Spleen (tissue), 7 donors: ENCODE data around the gene PACSIN3.

Experiments used
- POLR2A ChIP-seq, 3 donors: fragments of 450-650 bp; IDR thresholded peaks; one replicate each; pipeline ENCODE4 v1.5.1; 2017; ENCODE audit warnings: antibody characterized with exemption in 3 of 3, mild to moderate bottlenecking in 1 of 3
- POLR2AphosphoS5 ChIP-seq, 3 donors: sonication (generic); formaldehyde crosslinking; IDR thresholded peaks; one replicate each; pipeline ENCODE4 v1.5.1; 2017; ENCODE audit warnings: antibody characterized with exemption in 3 of 3
- TF ChIP-seq, protein P1 (sequence below), 11 experiments: fragments of 200-600 bp in 7 of 11; fragments of 450-650 bp in 4 of 11; sonication (generic) in 4 of 11; IDR thresholded peaks in 8 of 11; conservative IDR thresholded peaks in 3 of 11; 1 replicate in 7 of 11; 2 replicates in 4 of 11; pipeline versions ENCODE4 v1.4.0 to v1.8.0; 2016 to 2021; ENCODE audit warnings: antibody characterized with exemption in 11 of 11, inconsistent platforms in 4 of 11, mild to moderate bottlenecking in 1 of 11
- donor health status: DM: no; HTN: no; CAD: no; lungs with moderate emphysema.
- donor health status: DM: no; HTN: no; CAD: no.
- donor health status: DM: no; HTN: no; CAD: no.

GRCh38 chr11:47132490-47132889 lies 53.7 kb downstream of the PACSIN3 start:
- TF ChIP-seq, protein P1, sequence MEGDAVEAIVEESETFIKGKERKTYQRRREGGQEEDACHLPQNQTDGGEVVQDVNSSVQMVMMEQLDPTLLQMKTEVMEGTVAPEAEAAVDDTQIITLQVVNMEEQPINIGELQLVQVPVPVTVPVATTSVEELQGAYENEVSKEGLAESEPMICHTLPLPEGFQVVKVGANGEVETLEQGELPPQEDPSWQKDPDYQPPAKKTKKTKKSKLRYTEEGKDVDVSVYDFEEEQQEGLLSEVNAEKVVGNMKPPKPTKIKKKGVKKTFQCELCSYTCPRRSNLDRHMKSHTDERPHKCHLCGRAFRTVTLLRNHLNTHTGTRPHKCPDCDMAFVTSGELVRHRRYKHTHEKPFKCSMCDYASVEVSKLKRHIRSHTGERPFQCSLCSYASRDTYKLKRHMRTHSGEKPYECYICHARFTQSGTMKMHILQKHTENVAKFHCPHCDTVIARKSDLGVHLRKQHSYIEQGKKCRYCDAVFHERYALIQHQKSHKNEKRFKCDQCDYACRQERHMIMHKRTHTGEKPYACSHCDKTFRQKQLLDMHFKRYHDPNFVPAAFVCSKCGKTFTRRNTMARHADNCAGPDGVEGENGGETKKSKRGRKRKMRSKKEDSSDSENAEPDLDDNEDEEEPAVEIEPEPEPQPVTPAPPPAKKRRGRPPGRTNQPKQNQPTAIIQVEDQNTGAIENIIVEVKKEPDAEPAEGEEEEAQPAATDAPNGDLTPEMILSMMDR (IDR thresholded peaks at IDR 0.05 in 8 of 11, conservative IDR thresholded peaks at IDR 0.05 in 3 of 11), result no peak
- TF ChIP-seq POLR2A (IDR thresholded peaks at IDR 0.05), result no peak
- no peak for TF ChIP-seq POLR2AphosphoS5 (IDR thresholded peaks at IDR 0.05)
